CD14-positive monocyte (primary cell): ENCODE measurements around the gene GLDN. TPM values are rescaled to one million over a fixed set of nuclear protein-coding genes. Genes with fewer than 3 reads are reported as not detected.

Experiments
- DNase-seq, 3 donors: peaks; one replicate each; pipeline ENCODE4 v3.0.0-alpha.2; 2011 to 2022
- H2AFZ ChIP-seq: 2 replicates; pipeline ENCODE4 v1.6.0; 2012; ENCODE audit warnings: mild to moderate bottlenecking, low read depth, low read length, inconsistent platforms; ENCODE audit not compliant: insufficient read depth, poor library complexity, severe bottlenecking
- H3K27ac ChIP-seq, 2 donors: 1 replicate in 1 of 2; 2 replicates in 1 of 2; pipeline ENCODE4 v1.5.1; 2012 to 2013; ENCODE audit warnings: low read length in 2 of 2, control low read depth in 1 of 2, inconsistent platforms in 1 of 2, low read depth in 1 of 2, mild to moderate bottlenecking in 1 of 2
- H3K27me3 ChIP-seq, 2 donors: one replicate each; pipeline versions ENCODE4 v1.6.0 to v1.6.1; 2011 to 2013; ENCODE audit warnings: low read length in 2 of 2; ENCODE audit not compliant: control insufficient read depth in 2 of 2, insufficient read depth in 2 of 2
- H3K36me3 ChIP-seq, 2 donors: replicated peaks in 1 of 2; 1 replicate in 1 of 2; 2 replicates in 1 of 2; pipeline versions ENCODE4 v1.5.1 to v1.6.1; 2012 to 2013; ENCODE audit warnings: low read length in 2 of 2, control low read depth in 1 of 2, inconsistent platforms in 1 of 2, mild to moderate bottlenecking in 1 of 2; ENCODE audit not compliant: insufficient read depth in 2 of 2, control insufficient read depth in 1 of 2
- H3K4me1 ChIP-seq, 2 donors: 1 replicate in 1 of 2; 2 replicates in 1 of 2; pipeline versions ENCODE4 v1.5.1 to v1.6.1; 2012 to 2013; ENCODE audit warnings: low read length in 2 of 2, control low read depth in 1 of 2, inconsistent platforms in 1 of 2, mild to moderate bottlenecking in 1 of 2, moderate library complexity in 1 of 2; ENCODE audit not compliant: insufficient read depth in 2 of 2, control insufficient read depth in 1 of 2
- H3K4me2 ChIP-seq: replicated peaks from 2 replicates; pipeline ENCODE3; 2012; ENCODE audit warnings: low read length, moderate library complexity, mild to moderate bottlenecking; ENCODE audit not compliant: poor library complexity, severe bottlenecking; ENCODE audit errors: extremely low read depth
- H3K4me3 ChIP-seq, 3 experiments: fragments of 200-600 bp in 1 of 3; sonication (generic) in 1 of 3; replicated peaks in 1 of 3; 1 replicate in 2 of 3; 2 replicates in 1 of 3; pipeline ENCODE4 v1.5.1; 2011 to 2013; ENCODE audit warnings: low read length in 3 of 3, mild to moderate bottlenecking in 3 of 3, control low read depth in 2 of 3, low read depth in 2 of 3, inconsistent platforms in 1 of 3, moderate library complexity in 1 of 3
- H3K79me2 ChIP-seq: 2 replicates; pipeline ENCODE4 v1.6.0; 2012; ENCODE audit warnings: mild to moderate bottlenecking, control low read depth, inconsistent platforms, low read length, moderate library complexity; ENCODE audit not compliant: insufficient read depth
- H3K9ac ChIP-seq: 2 replicates; pipeline ENCODE4 v1.6.0; 2017; ENCODE audit warnings: low read length, mild to moderate bottlenecking; ENCODE audit not compliant: insufficient read depth, poor library complexity, severe bottlenecking
- H3K9me3 ChIP-seq, 2 donors: replicated peaks in 1 of 2; 1 replicate in 1 of 2; 2 replicates in 1 of 2; pipeline versions ENCODE4 v1.5.1 to v1.6.1; 2012 to 2013; ENCODE audit warnings: low read length in 2 of 2, control low read depth in 1 of 2; ENCODE audit not compliant: control insufficient read depth in 1 of 2, insufficient read depth in 1 of 2
- H4K20me1 ChIP-seq: 2 replicates; pipeline ENCODE4 v1.6.0; 2012; ENCODE audit warnings: mild to moderate bottlenecking, low read length, control low read depth, moderate library complexity; ENCODE audit not compliant: insufficient read depth
- H3K27ac Mint-ChIP-seq, 7 donors: one replicate each; pipeline ENCODE4 v1.8.0; 2020; ENCODE audit warnings: mild to moderate bottlenecking in 7 of 7, mixed read lengths in 7 of 7, moderate library complexity in 6 of 7, inconsistent platforms in 2 of 7
- H3K27me3 Mint-ChIP-seq, 3 donors: one replicate each; pipeline ENCODE4 v1.8.0; 2021 to 2022; ENCODE audit warnings: low read depth in 3 of 3, mild to moderate bottlenecking in 3 of 3, mixed read lengths in 3 of 3, moderate library complexity in 3 of 3, inconsistent platforms in 1 of 3
- H3K36me3 Mint-ChIP-seq, 2 donors: one replicate each; pipeline ENCODE4 v1.8.0; 2020; ENCODE audit warnings: mixed read lengths in 2 of 2, inconsistent platforms in 1 of 2, mild to moderate bottlenecking in 1 of 2
- H3K4me1 Mint-ChIP-seq: one replicate; pipeline ENCODE4 v1.8.0; 2020; ENCODE audit warnings: mild to moderate bottlenecking, mixed read lengths
- H3K4me3 Mint-ChIP-seq, 2 donors: one replicate each; pipeline ENCODE4 v1.8.0; 2020; ENCODE audit warnings: mild to moderate bottlenecking in 2 of 2, mixed read lengths in 2 of 2, moderate library complexity in 1 of 2
- H3K9me3 Mint-ChIP-seq, 7 donors: one replicate each; pipeline ENCODE4 v1.8.0; 2020 to 2022; ENCODE audit warnings: mixed read lengths in 7 of 7, mild to moderate bottlenecking in 6 of 7, moderate library complexity in 6 of 7, inconsistent platforms in 2 of 7
- CTCF ChIP-seq: fragments of 200-600 bp; IDR thresholded peaks from one replicate; pipeline ENCODE4 v1.8.0; 2022; ENCODE audit warnings: antibody characterized with exemption, mild to moderate bottlenecking
- WGBS: methylation state at CpG from one replicate; pipeline ENCODE4 v1.1.5; 2013; ENCODE audit warnings: missing lambda C conversion rate; ENCODE audit not compliant: insufficient coverage; 5-methylcytosine and 5-hydroxymethylcytosine counted together
- intact Hi-C, 2 donors: fragments of 100-400 bp; cut with micrococcal nuclease; formaldehyde crosslinking; loops; one replicate each; pipeline versions ENCODE4 v1.15.0 to v1.15.1; 2023
- polyA plus RNA-seq, 3 donors: library from polyadenylated mRNA; depleted of rRNA in 1 of 3; unstranded in 2 of 3; stranded (reverse) in 1 of 3; fragments of 300-500 nt in 2 of 3; fragments of >200 nt in 1 of 3; fragmentation: Illumina TruSeq in 2 of 3; gene quantifications; 1 replicate in 2 of 3; 2 replicates in 1 of 3; pipeline ENCODE4 v1.2.3, GENCODE V29; 2012 to 2021

The GLDN gene
- polyA plus RNA-seq, 3 donors = 0.04 TPM; not detected in 2

DNA sequence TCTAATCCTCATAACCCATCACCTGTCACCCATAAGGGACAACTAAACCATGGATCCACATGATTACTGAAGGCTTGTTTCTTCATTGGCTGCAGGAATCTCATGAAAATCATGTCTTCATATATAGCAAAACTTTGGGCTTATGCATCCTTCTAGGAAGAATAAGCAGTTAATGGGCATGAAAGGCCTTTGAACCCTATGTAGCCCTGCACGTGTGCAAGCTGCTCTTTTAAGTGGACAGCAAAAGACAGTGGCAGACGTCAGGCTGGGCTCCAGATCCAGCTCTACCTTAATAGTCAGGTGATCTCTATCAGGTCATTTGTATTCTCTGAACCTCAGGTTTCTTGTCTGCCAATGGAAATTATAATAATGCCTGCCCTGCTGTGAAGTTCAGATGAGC, 21.9 kb upstream of the GLDN start:
- peaks cover 0 to 2% of the 10 kb centered on the region in 2 donors for H3K36me3 Mint-ChIP-seq
- peaks cover 31% of the 10 kb centered on the region for H3K4me1 Mint-ChIP-seq
- Histone ChIP-seq H3K79me2 (no peaks in the 10 kb centered on the region), H2AFZ (no peak overlapping the region), H3K4me3 (no peak overlapping the region), H4K20me1 (no peaks in the 10 kb centered on the region), H3K9ac (no peak overlapping the region), H3K27ac (no peak overlapping the region), H3K4me1 (peaks cover 26 to 32% of the 10 kb centered on the region in 2 donors), H3K36me3 (no peaks in the 10 kb centered on the region), H3K4me2 (no peak overlapping the region), H3K9me3 (no peaks in the 10 kb centered on the region), H3K27me3 (no peaks in the 10 kb centered on the region)
- DNase-seq = no peak
- H3K9me3 Mint-ChIP-seq = peaks cover 0 to 2% (median 0%) of the 10 kb centered on the region in 7 donors
- intact Hi-C loops = no loop called here
- no peak overlapping the region for H3K27ac Mint-ChIP-seq
- H3K27me3 Mint-ChIP-seq = peaks cover 0 to 3% (median 2%) of the 10 kb centered on the region in 3 donors
- 100% methylated on average over 2 of the region's 2 CpGs for WGBS
- no peak overlapping the region for H3K4me3 Mint-ChIP-seq
- no peak for TF ChIP-seq CTCF

- H3K4me3 ChIP-seq = no peak overlapping the region
- no peak for DNase-seq
- Mint-ChIP-seq H3K27me3 (peaks cover 0 to 3% (median 2%) of the 10 kb centered on the region in 3 donors), H3K4me3 (no peak overlapping the region), H3K4me1 (peaks cover 31% of the 10 kb centered on the region), H3K9me3 (peaks cover 0 to 2% (median 0%) of the 10 kb centered on the region in 7 donors), H3K36me3 (peaks cover 0 to 2% of the 10 kb centered on the region in 2 donors), H3K27ac (peak overlapping the region in 3 of 7 donors; percentile 20 to 82 (median 26))
- no peak overlapping the region for H2AFZ ChIP-seq
- no peak overlapping the region for H3K9ac ChIP-seq
- no peaks in the 10 kb centered on the region for H3K79me2 ChIP-seq
- no peaks in the 10 kb centered on the region for H4K20me1 ChIP-seq
- 91% methylated on average over 2 of the region's 2 CpGs for WGBS
- H3K27ac ChIP-seq = no peak overlapping the region
- H3K36me3 ChIP-seq = no peaks in the 10 kb centered on the region
- H3K27me3 ChIP-seq = no peaks in the 10 kb centered on the region
- peaks cover 26 to 32% of the 10 kb centered on the region in 2 donors for H3K4me1 ChIP-seq
- TF ChIP-seq CTCF = no peak
- H3K9me3 ChIP-seq = no peaks in the 10 kb centered on the region
- H3K4me2 ChIP-seq = no peak overlapping the region
- intact Hi-C loops = no loop called here
Measured at GRCh38 chr15:51320843-51321242, 20.6 kb upstream of the GLDN start.
